Measurements from ENCODE around the gene RDH14. TPM values are rescaled to one million over a fixed set of nuclear protein-coding genes. Genes with fewer than 3 reads are reported as not detected.

The RDH14 gene
- total RNA-seq, result 25.7 TPM

GRCh38 chr2:18560031-18560796, at the start of gene RDH14:
RDH14 (minus strand) TSS chr2:18560653; CDS start chr2:18560572, 81 bp downstream.
- peak; percentile 95 for DNase-seq

- DNase-seq, result no peak
These were observed 49.6 kb upstream of the RDH14 start for GRCh38 chr2:18610090-18610489.

GRCh38 chr2:18605115-18605514, 44.7 kb upstream of the RDH14 start:
- DNase-seq, result no peak

DNA sequence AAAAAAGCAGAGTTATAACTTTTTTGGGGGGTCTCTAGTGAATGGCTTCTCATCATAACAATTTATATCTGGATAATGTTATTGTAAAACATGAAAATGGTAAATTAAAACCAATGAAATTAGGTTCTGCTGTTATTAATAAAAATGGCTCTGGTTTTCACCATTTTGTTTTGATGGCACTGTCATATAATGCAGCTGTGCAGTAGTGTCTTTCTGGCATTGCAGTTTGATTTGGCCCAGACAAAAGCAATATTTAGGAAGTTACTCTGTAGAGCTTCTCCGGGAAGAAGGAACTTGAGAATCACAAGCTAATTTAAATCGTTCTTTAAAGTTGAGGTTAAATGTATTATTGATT, 44.1 kb upstream of the RDH14 start:
- no peak for DNase-seq

DNA sequence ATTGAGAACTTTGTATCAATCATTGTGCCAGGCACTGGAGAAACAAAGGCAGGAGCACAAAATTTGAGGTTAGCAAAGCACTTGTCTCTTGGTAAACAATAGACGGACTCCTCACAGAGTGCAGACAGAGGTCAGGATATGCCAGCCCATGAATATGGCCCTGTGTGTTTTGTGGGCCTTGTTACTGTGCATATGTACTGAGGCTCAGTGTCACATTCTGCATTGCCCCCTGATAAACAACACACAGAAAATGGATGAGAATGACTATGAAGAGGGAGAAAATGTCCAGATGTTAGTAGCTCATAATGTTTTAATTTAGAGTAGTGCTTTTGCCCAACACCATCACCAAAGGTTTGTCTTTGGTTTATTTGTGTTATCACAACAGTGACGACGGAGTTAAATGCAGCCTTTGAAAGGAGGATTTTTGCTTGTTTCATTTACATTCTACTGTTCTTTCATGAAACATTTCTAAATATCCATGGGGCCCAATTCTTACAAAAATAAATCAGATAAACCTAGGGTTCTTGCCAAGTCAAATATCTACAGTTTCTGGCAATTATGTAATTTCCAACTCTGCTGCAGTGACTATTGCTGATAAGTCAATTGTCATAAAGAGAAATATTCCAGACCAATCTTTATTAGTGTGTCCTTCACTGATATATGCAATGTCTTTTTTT, 43.5 kb upstream of the RDH14 start:
- no peak for DNase-seq

DNA sequence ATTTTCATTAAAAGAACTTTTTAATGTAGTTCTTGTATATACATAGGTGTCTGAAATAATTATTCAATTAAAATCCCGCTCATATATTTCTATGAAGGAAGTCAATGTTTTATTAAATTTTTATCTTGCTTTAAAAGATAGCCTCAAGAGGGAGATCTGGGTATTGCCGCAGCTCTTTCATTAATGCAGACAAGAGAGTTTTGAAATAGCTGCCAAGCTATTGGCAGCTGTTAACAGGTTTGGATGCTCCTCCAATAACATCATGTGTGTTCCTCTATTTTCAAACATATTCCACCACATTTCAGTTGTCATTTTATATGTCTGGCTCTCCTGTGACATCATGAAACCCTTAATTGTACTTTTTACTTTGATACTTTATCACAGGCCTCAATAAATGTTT, 41.8 kb upstream of the RDH14 start:
- no peak for DNase-seq

- no peak for DNase-seq
These were observed 39.8 kb upstream of the RDH14 start for GRCh38 chr2:18600255-18600613.

- no peak for DNase-seq
These were observed 39.2 kb upstream of the RDH14 start for GRCh38 chr2:18599509-18600254.

DNA sequence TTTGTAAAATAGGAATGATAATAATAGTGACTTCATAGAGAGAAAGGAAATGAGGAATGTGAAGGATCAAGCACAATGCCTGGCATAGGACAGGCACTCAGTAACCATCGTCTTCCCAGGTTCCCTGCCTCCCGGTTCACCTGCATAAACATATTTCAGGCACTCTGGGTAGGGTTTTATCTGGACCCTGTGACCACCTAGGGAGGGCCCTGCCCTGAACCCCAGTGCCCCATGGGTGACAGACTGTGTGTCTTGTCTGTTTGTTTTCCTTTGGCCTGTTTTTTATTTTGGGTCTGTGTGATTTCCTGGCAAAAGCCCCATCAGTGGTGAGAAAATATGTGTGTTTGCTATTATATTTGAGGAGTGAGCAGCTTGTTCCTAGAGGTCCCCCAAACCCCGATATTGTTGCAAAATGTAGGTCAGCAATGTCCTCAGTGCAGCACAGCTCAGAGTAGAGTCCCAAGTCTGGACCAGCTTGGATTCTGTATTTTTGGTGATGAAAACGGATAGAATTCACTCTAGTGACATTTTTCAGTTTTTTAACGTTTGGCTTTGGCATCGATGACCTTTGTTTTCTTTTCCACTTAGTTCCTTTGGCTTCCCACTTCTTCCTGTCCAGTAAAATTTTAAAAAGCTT, 38.5 kb upstream of the RDH14 start:
- DNase-seq, result no peak

DNA sequence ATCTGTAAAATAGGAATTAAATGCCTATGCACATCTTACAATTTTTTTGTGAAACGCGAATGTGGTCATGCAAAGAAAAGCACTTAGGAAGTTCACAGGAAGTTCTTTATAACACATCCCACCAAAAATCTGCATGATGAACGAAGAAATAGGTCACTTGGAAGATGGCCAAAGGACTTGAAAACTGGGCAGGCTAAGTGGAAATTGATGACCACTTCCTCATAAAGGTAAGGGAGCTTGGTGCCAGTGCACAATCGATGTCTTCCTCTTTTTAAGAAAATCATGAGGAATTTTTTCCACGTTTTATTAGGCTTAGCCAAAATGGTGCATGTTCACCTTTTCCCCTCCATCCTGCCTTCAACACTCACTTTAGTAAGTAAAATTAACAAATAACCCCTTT, 37.2 kb upstream of the RDH14 start:
- DNase-seq, result no peak

- DNase-seq, result no peak
These were observed 36.5 kb upstream of the RDH14 start for GRCh38 chr2:18596993-18597392.

DNA sequence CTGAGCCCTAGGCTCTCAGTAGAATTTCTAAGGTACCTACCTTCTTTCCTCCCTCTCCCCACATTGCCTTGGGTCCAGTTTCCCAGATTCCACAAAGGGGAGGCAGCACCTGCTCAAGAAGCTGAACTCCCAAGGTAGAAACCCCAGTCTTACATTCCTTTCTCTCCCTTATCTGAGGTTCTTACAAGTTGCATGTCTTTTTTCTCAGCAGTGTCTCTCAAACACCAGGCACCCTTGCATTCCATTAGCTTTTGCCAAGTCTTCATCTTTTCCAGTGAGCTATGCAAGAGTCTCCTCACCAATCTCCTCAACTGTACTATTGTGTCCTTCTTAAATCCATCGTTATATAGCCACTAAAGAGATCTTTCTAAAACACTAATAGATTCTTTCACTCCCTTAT, 33.0 kb upstream of the RDH14 start:
- DNase-seq, result no peak

GRCh38 chr2:18592372-18592771, 31.9 kb upstream of the RDH14 start:
- DNase-seq, result no peak

DNA sequence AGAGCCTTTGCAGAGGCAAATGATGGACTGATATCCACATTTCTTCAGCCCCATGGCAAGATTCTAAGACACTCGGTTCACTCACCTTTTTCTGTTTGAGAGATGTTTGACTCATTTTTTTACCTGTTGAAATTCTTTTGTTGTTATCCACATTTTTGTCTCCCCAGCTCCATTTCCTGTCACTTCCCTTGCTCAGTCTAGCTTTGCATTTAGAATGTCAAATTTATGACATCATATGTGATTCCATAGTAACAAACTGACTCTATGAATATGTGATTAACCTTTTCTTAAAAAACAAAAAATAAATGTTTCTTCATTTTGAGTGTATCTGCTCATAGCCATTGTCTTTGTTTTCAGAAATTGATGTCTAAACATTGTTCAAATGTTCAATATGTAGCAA, 28.9 kb upstream of the RDH14 start, which contains the start of gene NT5C1B:
NT5C1B (minus strand) TSS at position 216 of the 400 bp plus-strand sequence; CDS start at position 115, 101 bp downstream.
- DNase-seq, result no peak

DNA sequence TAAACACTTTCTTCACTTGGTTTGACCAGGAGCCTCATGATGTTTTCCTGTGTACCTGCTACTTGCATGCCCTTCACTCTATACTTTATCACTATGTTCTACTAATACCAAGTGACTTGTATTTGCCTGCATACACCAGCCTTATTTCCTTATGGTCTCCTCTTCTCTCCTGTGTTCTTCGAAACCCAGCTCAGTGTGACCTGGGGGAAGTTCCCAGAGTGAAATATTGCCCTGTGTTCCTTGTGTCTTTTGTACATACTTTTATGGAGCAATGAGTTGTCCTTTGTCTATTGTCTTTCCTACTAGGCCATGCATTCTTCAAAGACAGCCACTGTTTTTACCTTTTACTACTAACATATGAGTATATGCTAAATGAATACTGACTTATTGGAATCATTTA, 28.3 kb upstream of the RDH14 start:
- no peak for DNase-seq

- no peak for DNase-seq
These were observed 27.6 kb upstream of the RDH14 start for GRCh38 chr2:18588049-18588448.

- DNase-seq, result no peak
These were observed 25.1 kb upstream of the RDH14 start for GRCh38 chr2:18585526-18585925.

DNA sequence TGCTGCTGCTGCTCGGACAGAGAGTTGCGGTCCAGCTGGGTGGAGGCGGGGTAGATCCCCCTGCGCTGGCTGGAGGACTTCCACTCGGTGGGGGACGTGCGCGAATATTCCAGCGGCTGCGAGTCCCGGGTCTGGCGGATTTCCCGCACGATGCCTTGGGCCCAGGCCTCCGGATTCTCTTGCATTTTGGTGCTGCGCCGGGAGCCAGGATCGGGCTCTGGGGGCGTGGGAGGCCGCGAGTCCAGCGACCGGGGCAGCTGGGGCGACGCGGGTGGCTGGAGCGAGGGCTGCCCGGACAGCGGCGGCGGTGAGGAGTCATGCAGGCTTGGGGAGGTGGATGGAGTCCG, 24.1 kb upstream of the RDH14 start:
- DNase-seq, result no peak

GRCh38 chr2:18583905-18584607, 23.6 kb upstream of the RDH14 start:
- no peak for DNase-seq

DNA sequence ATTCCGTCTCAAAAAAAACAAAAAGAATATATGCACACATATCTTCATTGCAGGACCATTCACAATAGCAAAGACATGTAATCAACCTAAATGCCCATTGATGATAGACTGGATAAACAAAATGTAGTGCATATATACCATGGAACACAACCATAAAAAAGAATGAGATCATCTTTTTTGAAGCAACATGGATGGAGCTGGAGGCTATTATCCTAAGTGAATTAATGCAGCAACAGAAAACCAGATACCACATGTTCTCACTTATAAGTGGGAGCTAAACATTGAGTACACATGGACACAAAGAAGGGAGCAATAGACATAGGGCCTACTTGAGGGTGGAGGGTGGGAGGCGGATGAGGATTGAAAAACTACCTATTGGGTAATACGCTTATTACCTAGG, 20.2 kb upstream of the RDH14 start:
- DNase-seq, result no peak

- DNase-seq, result no peak
These were observed 17.6 kb upstream of the RDH14 start for GRCh38 chr2:18578033-18578432.

- DNase-seq, result no peak
These were observed 5.8 kb upstream of the RDH14 start for GRCh38 chr2:18566145-18566769.

Data from occipital lobe (tissue), 2 donors.